ENCODE results near the gene NRG3.

Gene NRG3

GRCh38 chr10:82757901-82758300 is 882.9 kb downstream of the NRG3 start:
- no peak for DNase-seq (ENCODE audit: extremely low spot score)
- no peak for TF ChIP-seq CTCF (IDR thresholded peaks at IDR 0.05; ENCODE audit: control extremely low read depth, extremely low read depth, low read depth, missing control alignments)
- CTCF ChIA-PET: no interaction called here
- POLR2A ChIA-PET: no interaction called here

GRCh38 chr10:82759050-82759449 is 884.1 kb downstream of the NRG3 start:
- ChIA-PET POLR2A (no interaction called here), CTCF (no interaction called here)
- no peak for DNase-seq (ENCODE audit: extremely low spot score)
- no peak for TF ChIP-seq CTCF (IDR thresholded peaks at IDR 0.05; ENCODE audit: control extremely low read depth, extremely low read depth, low read depth, missing control alignments)

GRCh38 chr10:82762641-82763040 is 887.6 kb downstream of the NRG3 start:
- no peak for DNase-seq (ENCODE audit: extremely low spot score)
- ChIA-PET CTCF (no interaction called here), POLR2A (no interaction called here)
- no peak for TF ChIP-seq CTCF (IDR thresholded peaks at IDR 0.05; ENCODE audit: control extremely low read depth, extremely low read depth, low read depth, missing control alignments)

- TF ChIP-seq CTCF (IDR thresholded peaks at IDR 0.05; ENCODE audit: control extremely low read depth, extremely low read depth, low read depth, missing control alignments): no peak
- no peak for DNase-seq (ENCODE audit: extremely low spot score)
- ChIA-PET POLR2A (no interaction called here), CTCF (no interaction called here)
These were observed 893.0 kb downstream of the NRG3 start for GRCh38 chr10:82768040-82768439.

GRCh38 chr10:82778908-82779307 is 903.9 kb downstream of the NRG3 start:
- ChIA-PET CTCF (no interaction called here), POLR2A (no interaction called here)
- TF ChIP-seq CTCF (IDR thresholded peaks at IDR 0.05; ENCODE audit: control extremely low read depth, extremely low read depth, low read depth, missing control alignments): no peak
- no peak for DNase-seq (ENCODE audit: extremely low spot score)

GRCh38 chr10:82796510-82796909 is 921.5 kb downstream of the NRG3 start:
- no peak for DNase-seq (ENCODE audit: extremely low spot score)
- no peak for TF ChIP-seq CTCF (IDR thresholded peaks at IDR 0.05; ENCODE audit: control extremely low read depth, extremely low read depth, low read depth, missing control alignments)
- POLR2A ChIA-PET: no interaction called here
- CTCF ChIA-PET: interaction anchor here (0.7 to 4.4 kb wide), 12 partner anchors 9 to 1080 kb away, joined by 3 to 36 read pairs (median 4); no protein-coding TSS in a partner anchor

- CTCF ChIA-PET: interaction anchor here (1.0 kb wide), 1 partner anchor 13 kb away, joined by 3 read pairs; no protein-coding TSS in a partner anchor
- no peak for DNase-seq (ENCODE audit: extremely low spot score)
- TF ChIP-seq CTCF (IDR thresholded peaks at IDR 0.05; ENCODE audit: control extremely low read depth, extremely low read depth, low read depth, missing control alignments): no peak
- POLR2A ChIA-PET: no interaction called here
These were observed 926.3 kb downstream of the NRG3 start for GRCh38 chr10:82801289-82801688.

Measured in GM10248 (cell line).